MM.1S (cell line): Measurements from ENCODE around the gene CXCL12.

Source experiments
- DNase-seq: peaks from one replicate; pipeline ENCODE4 v3.0.0-alpha.2; 2015
- H2AFZ ChIP-seq: fragments of 300-600 bp; sonication (generic); 2 replicates; pipeline ENCODE4 v1.6.0; 2016; ENCODE audit warnings: antibody characterized with exemption, low read length
- H3F3A ChIP-seq: fragments of 300-600 bp; sonication (generic); 2 replicates; pipeline ENCODE4 v1.6.1; 2016; ENCODE audit warnings: mild to moderate bottlenecking, antibody characterized with exemption, low read length, moderate library complexity, mixed read lengths; ENCODE audit not compliant: insufficient read depth
- H3K27ac ChIP-seq: fragments of 300-600 bp; sonication (generic); 2 replicates; pipeline ENCODE4 v1.5.1; 2016; ENCODE audit warnings: mild to moderate bottlenecking, low read length
- H3K27me3 ChIP-seq: fragments of 300-600 bp; sonication (generic); replicated peaks from 2 replicates; pipeline ENCODE4 v1.6.0; 2016; ENCODE audit warnings: low read length; ENCODE audit not compliant: insufficient read depth
- H3K36me3 ChIP-seq: fragments of 300-600 bp; sonication (generic); replicated peaks from 2 replicates; pipeline ENCODE4 v1.6.1; 2016; ENCODE audit warnings: mild to moderate bottlenecking, low read length, mixed read lengths; ENCODE audit not compliant: insufficient read depth
- H3K4me1 ChIP-seq: fragments of 300-600 bp; sonication (generic); 2 replicates; pipeline ENCODE4 v1.6.1; 2016; ENCODE audit warnings: low read length, mixed read lengths
- H3K4me2 ChIP-seq: fragments of 300-600 bp; sonication (generic); 2 replicates; pipeline ENCODE4 v1.6.0; 2016; ENCODE audit warnings: low read depth, low read length
- H3K4me3 ChIP-seq: fragments of 300-600 bp; sonication (generic); 2 replicates; pipeline ENCODE4 v1.5.1; 2016; ENCODE audit warnings: low read length, mixed read lengths
- H3K79me2 ChIP-seq: fragments of 300-600 bp; sonication (generic); 2 replicates; pipeline ENCODE4 v1.6.1; 2016; ENCODE audit warnings: mixed run types, low read length, mixed read lengths
- H3K9ac ChIP-seq: fragments of 300-600 bp; sonication (generic); 2 replicates; pipeline ENCODE4 v1.6.1; 2016; ENCODE audit warnings: low read length, mixed read lengths
- H3K9me2 ChIP-seq: fragments of 300-600 bp; sonication (generic); replicated peaks from 2 replicates; pipeline ENCODE4 v1.6.1; 2016; ENCODE audit warnings: mild to moderate bottlenecking, low read length, mixed read lengths; ENCODE audit not compliant: insufficient read depth
- H3K9me3 ChIP-seq: fragments of 300-600 bp; sonication (generic); replicated peaks from 2 replicates; pipeline ENCODE4 v1.6.1; 2016; ENCODE audit warnings: mild to moderate bottlenecking, low read length, mixed read lengths; ENCODE audit not compliant: insufficient read depth
- H4K20me1 ChIP-seq: fragments of 300-600 bp; sonication (generic); 2 replicates; pipeline ENCODE4 v1.6.1; 2016; ENCODE audit warnings: mild to moderate bottlenecking, low read length, moderate library complexity, mixed read lengths; ENCODE audit not compliant: insufficient read depth
- CTCF ChIP-seq: fragments of 300-600 bp; sonication (generic); IDR thresholded peaks from 2 replicates; pipeline ENCODE4 v1.5.1; 2016; ENCODE audit warnings: antibody characterized with exemption, low read length, mixed read lengths
- EZH2 ChIP-seq: fragments of 300-600 bp; sonication (generic); optimal IDR thresholded peaks from 2 replicates; pipeline ENCODE3; 2017; ENCODE audit warnings: low read depth, mild to moderate bottlenecking, antibody characterized with exemption, low read length, mixed read lengths
- EZH2phosphoT487 ChIP-seq: fragments of 300-600 bp; sonication (generic); IDR thresholded peaks from 2 replicates; pipeline ENCODE4 v1.6.1; 2018; ENCODE audit warnings: antibody characterized with exemption, low read length

The CXCL12 gene

GRCh38 chr10:44426247-44427034 is 41.5 kb upstream of the CXCL12 start:
- H3K4me2 ChIP-seq = no peak overlapping the region
- TF ChIP-seq EZH2phosphoT487 (no peak), CTCF (no peak), EZH2 (no peak)

GRCh38 chr10:44425466-44425865 is 40.6 kb upstream of the CXCL12 start:
- Histone ChIP-seq H3K4me2 (no peak overlapping the region), H3K9ac (no peak overlapping the region), H3K27me3 (no peaks in the 10 kb centered on the region), H3K79me2 (no peaks in the 10 kb centered on the region), H4K20me1 (no peaks in the 10 kb centered on the region), H3K36me3 (no peaks in the 10 kb centered on the region), H3K4me1 (no peaks in the 10 kb centered on the region), H3K4me3 (no peak overlapping the region), H3F3A (no peaks in the 10 kb centered on the region), H3K27ac (no peak overlapping the region), H2AFZ (no peak overlapping the region), H3K9me2 (no peaks in the 10 kb centered on the region), H3K9me3 (no peaks in the 10 kb centered on the region)
- no peak for TF ChIP-seq EZH2phosphoT487
- no peak for TF ChIP-seq CTCF
- TF ChIP-seq EZH2 = no peak
- DNase-seq = no peak

More at GRCh38 chr10:44426247-44427034, 41.5 kb upstream of the CXCL12 start:
- Histone ChIP-seq H3K36me3 (no peaks in the 10 kb centered on the region), H3K27me3 (no peaks in the 10 kb centered on the region), H3K9me3 (no peaks in the 10 kb centered on the region), H3K9me2 (no peaks in the 10 kb centered on the region), H3K9ac (no peak overlapping the region), H3K79me2 (no peaks in the 10 kb centered on the region), H3K4me1 (no peaks in the 10 kb centered on the region), H4K20me1 (no peaks in the 10 kb centered on the region), H2AFZ (no peak overlapping the region), H3K4me3 (no peak overlapping the region), H3K27ac (no peak overlapping the region), H3F3A (no peaks in the 10 kb centered on the region)
- DNase-seq = no peak

- Histone ChIP-seq H3K4me2 (no peak overlapping the region), H3K9ac (no peak overlapping the region), H3K4me3 (no peak overlapping the region), H3K27ac (no peak overlapping the region), H3F3A (no peaks in the 10 kb centered on the region), H3K36me3 (no peaks in the 10 kb centered on the region), H3K27me3 (no peaks in the 10 kb centered on the region), H3K9me2 (no peaks in the 10 kb centered on the region), H4K20me1 (no peaks in the 10 kb centered on the region), H3K9me3 (no peaks in the 10 kb centered on the region), H3K4me1 (no peaks in the 10 kb centered on the region), H2AFZ (no peak overlapping the region), H3K79me2 (no peaks in the 10 kb centered on the region)
- no peak for TF ChIP-seq CTCF
- no peak for DNase-seq
Measured at GRCh38 chr10:44424957-44425356, 40.1 kb upstream of the CXCL12 start.
